HEK293T (cell line): ENCODE results near the gene GMPPB.
A peak's percentile ranks its signal among the peaks of the same experiment; 100 is the strongest.

Experiments used
- CTCF ChIA-PET: fragments of 350-600 bp; formaldehyde crosslinking; extraction: SDS; loops from one replicate; lab custom pipeline; 2021; ENCODE audit warnings: antibody characterized with exemption, inconsistent platforms; lab: Yijun Ruan, JAX
- POLR2A ChIA-PET: fragments of 350-600 bp; formaldehyde crosslinking; extraction: SDS; loops from one replicate; lab custom pipeline; 2020; ENCODE audit warnings: antibody characterized with exemption, inconsistent platforms; lab: Yijun Ruan, JAX
- DNase-seq: peaks from one replicate; pipeline ENCODE4 v3.0.0; 2012; ENCODE audit warnings: mixed read lengths; ENCODE audit errors: extremely low spot score
- ARNT ChIP-seq: fragments of 450-650 bp; IDR thresholded peaks from 2 replicates; pipeline ENCODE4 v1.6.1; 2017; ENCODE audit warnings: mild to moderate bottlenecking
- BHLHE40 ChIP-seq: fragments of 450-650 bp; IDR thresholded peaks from 2 replicates; pipeline ENCODE4 v1.6.1; 2016; ENCODE audit warnings: mild to moderate bottlenecking, moderate library complexity, borderline replicate concordance
- CTBP1 ChIP-seq: fragments of 450-650 bp; IDR thresholded peaks from 2 replicates; pipeline ENCODE4 v1.6.1; 2016; ENCODE audit warnings: borderline replicate concordance
- ELF4 ChIP-seq: fragments of 450-650 bp; IDR thresholded peaks from 2 replicates; pipeline ENCODE4 v1.6.1; 2017; ENCODE audit warnings: antibody characterized with exemption
- FOXA1 ChIP-seq: fragments of 450-650 bp; IDR thresholded peaks from 2 replicates; pipeline ENCODE4 v1.6.1; 2016; ENCODE audit warnings: mild to moderate bottlenecking
- FOXK2 ChIP-seq: fragments of 450-650 bp; IDR thresholded peaks from 2 replicates; pipeline ENCODE4 v1.6.1; 2016; ENCODE audit warnings: mild to moderate bottlenecking
- FOXM1 ChIP-seq: fragments of 450-650 bp; IDR thresholded peaks from 2 replicates; pipeline ENCODE4 v1.6.1; 2017; ENCODE audit warnings: mild to moderate bottlenecking, borderline replicate concordance
- HDGF ChIP-seq: fragments of 450-650 bp; IDR thresholded peaks from 2 replicates; pipeline ENCODE4 v1.6.1; 2017; ENCODE audit warnings: antibody characterized with exemption, borderline replicate concordance
- L3MBTL2 ChIP-seq: fragments of 450-650 bp; conservative IDR thresholded peaks from 2 replicates; pipeline ENCODE4 v1.6.1; 2016; ENCODE audit warnings: mild to moderate bottlenecking
- LEF1 ChIP-seq: fragments of 450-650 bp; IDR thresholded peaks from 2 replicates; pipeline ENCODE4 v1.6.1; 2017; ENCODE audit warnings: mild to moderate bottlenecking, borderline replicate concordance
- NFRKB ChIP-seq: fragments of 450-650 bp; IDR thresholded peaks from 2 replicates; pipeline ENCODE4 v1.6.1; 2016; ENCODE audit warnings: mild to moderate bottlenecking, moderate library complexity
- SP1 ChIP-seq: fragments of 450-650 bp; IDR thresholded peaks from 2 replicates; pipeline ENCODE4 v1.6.1; 2017
- SUZ12 ChIP-seq: fragments of 450-650 bp; IDR thresholded peaks from 2 replicates; pipeline ENCODE4 v1.6.1; 2016; ENCODE audit warnings: mild to moderate bottlenecking
- TARDBP ChIP-seq: fragments of 450-650 bp; IDR thresholded peaks from 2 replicates; pipeline ENCODE4 v1.6.1; 2016
- ZNF384 ChIP-seq: fragments of 450-650 bp; IDR thresholded peaks from 2 replicates; pipeline ENCODE4 v1.6.1; 2016
- TF ChIP-seq, protein P1 (sequence below): fragments of 450-650 bp; IDR thresholded peaks from 2 replicates; pipeline ENCODE4 v1.6.1; 2016

Gene GMPPB

DNA sequence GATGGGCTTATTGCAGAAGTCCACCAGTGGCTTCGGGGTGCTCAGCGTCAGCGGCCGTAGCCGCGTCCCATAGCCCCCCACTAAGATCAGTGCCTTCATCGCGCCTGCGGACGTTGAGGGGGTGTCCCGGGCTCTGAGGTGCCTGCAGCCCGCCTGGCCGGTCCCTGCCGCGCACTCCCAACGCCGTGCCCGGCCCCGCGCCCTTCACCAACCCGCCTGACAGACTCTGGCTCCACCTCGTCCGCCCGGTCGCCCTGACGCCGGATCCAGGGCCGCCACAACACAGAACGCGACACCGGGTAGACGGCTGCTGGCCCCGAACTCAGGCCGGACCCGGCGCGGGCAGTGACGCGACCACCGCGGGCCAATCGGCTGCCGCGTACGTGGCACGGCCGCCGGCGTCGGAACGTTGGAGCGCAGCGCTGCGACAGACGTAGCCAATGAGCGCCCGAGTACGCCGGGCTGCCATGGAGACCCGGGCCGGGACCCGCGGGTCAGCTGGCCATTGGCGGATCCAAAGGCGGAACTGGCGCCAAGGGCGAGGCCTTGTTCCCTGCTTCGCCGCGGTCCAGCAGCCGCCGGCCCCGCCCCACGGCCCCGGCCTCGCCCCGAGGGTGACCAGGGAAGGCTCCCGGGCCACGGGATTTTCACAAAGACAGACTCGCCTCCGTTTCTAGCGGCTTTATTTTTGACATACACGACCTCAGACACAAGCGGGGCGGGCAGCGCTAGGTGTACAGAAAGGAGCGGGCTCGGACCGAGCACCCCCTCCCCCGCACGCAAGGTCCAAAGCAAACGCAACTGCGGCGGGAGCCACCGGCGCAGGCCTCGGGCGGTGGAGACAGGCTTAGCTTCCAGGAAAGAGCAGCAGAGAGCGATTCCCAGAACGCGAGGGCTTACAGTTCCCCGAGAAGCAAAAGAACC, at the start of gene GMPPB:
Gene GMPPB, minus strand, starts transcription at position 324 of the 924 bp plus-strand sequence. Its CDS starts 225 bp downstream, at position 99.
- ChIA-PET POLR2A (interaction anchor here (0.6 to 1.7 kb wide), 6 partner anchors 8 to 84 kb away, joined by 3 to 4 read pairs (median 4); partner anchors contain the start of gene IP6K1), CTCF (interaction anchor here (1.0 kb wide), 1 partner anchor 23 kb away, joined by 5 read pairs; no protein-coding TSS in a partner anchor)
- peak; percentile 96 for DNase-seq
- TF ChIP-seq SUZ12 (no peak), L3MBTL2 (peak; percentile 60), ELF4 (0 out of 2 replicates have a peak, but pooled peaks have one; percentile 39)

DNA sequence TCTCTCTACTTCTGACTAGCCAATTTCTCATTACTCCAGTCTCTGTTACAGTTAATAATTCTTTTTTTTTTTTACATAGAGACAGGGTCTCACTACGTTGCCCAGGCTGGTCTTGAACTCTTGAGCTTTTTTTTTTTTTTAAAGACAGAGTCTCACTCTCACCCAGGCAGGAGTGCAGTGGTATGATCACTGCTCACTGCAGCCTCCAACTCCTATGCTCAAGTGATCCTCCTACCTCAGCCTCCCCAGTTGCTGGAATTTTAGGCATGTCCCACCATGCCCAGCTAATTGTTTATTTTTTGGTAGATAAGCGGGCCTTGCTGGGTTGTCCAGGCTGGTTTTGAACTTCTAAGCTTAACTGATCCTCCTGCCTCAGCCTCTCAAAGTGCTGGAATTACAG, 49.0 kb upstream of the GMPPB start:
- POLR2A ChIA-PET: no interaction called here
- CTCF ChIA-PET: no interaction called here
- DNase-seq: no peak
- TF ChIP-seq ZNF384 (peak; percentile 29; the same call in 1 of the 2 replicates), LEF1 (no peak)

DNA sequence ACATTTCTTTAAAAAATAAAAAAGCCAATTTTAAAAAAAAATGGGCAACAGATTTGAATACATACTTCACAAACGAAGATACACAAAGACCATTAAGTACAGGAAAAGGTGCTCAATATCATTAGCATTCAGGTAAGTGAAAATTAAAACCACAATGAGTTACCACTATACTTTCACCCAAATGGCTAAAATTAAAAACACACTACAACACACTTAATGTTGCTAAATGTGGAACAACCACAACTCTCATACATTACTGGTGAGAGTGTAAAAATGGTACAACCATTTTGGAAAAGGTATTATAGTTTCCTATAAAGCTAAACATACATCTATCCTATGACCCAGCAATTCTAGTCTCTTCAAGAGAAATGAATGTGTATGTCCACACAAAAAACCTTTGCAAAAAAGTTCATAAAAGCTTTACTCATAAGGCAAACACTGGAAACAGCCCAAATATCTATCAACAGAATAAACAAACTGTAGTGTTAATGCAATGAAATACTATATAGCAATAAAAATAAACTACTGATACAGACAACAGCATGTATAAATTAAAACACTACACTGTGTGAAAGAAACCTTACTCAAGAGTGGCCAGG, 47.7 kb upstream of the GMPPB start:
- TF ChIP-seq HDGF (no peak), SP1 (no peak), TARDBP (no peak), L3MBTL2 (no peak), NFRKB (no peak), CTBP1 (no peak), FOXA1 (no peak), BHLHE40 (no peak), FOXK2 (no peak), FOXM1 (no peak), SUZ12 (no peak), ZNF384 (no peak), ELF4 (no peak), LEF1 (no peak)
- TF ChIP-seq, protein P1, sequence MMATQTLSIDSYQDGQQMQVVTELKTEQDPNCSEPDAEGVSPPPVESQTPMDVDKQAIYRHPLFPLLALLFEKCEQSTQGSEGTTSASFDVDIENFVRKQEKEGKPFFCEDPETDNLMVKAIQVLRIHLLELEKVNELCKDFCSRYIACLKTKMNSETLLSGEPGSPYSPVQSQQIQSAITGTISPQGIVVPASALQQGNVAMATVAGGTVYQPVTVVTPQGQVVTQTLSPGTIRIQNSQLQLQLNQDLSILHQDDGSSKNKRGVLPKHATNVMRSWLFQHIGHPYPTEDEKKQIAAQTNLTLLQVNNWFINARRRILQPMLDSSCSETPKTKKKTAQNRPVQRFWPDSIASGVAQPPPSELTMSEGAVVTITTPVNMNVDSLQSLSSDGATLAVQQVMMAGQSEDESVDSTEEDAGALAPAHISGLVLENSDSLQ: no peak
- no peak for DNase-seq
- ChIA-PET CTCF (no interaction called here), POLR2A (interaction anchor here (1.4 kb wide), 1 partner anchor 15 kb away, joined by 4 read pairs; the partner anchor contains the start of gene IP6K1)

GRCh38 chr3:49769926-49770325, 46.2 kb upstream of the GMPPB start:
- POLR2A ChIA-PET: interaction anchor here (1.6 kb wide), 1 partner anchor 17 kb away, joined by 7 read pairs; the partner anchor contains the start of gene IP6K1
- TF ChIP-seq FOXM1: no peak
- no peak for TF ChIP-seq LEF1
- no peak for TF ChIP-seq BHLHE40
- no peak for TF ChIP-seq L3MBTL2
- no peak for TF ChIP-seq ELF4
- no peak for TF ChIP-seq SUZ12
- TF ChIP-seq ZNF384: no peak
- no peak for TF ChIP-seq FOXA1
- TF ChIP-seq, protein P1: no peak
- no peak for TF ChIP-seq FOXK2
- TF ChIP-seq ARNT: no peak
- TF ChIP-seq NFRKB: no peak
- no peak for TF ChIP-seq HDGF
- no peak for TF ChIP-seq CTBP1
- no peak for TF ChIP-seq SP1

GRCh38 chr3:49769286-49769915, 45.6 kb upstream of the GMPPB start:
- no peak for DNase-seq
- CTCF ChIA-PET: no interaction called here
- TF ChIP-seq CTBP1 (no peak), FOXA1 (no peak), LEF1 (no peak), HDGF (no peak), BHLHE40 (no peak), SP1 (no peak), SUZ12 (no peak), L3MBTL2 (no peak), ELF4 (no peak), ZNF384 (no peak), TARDBP (no peak), FOXK2 (no peak), NFRKB (no peak)
- TF ChIP-seq, protein P1: no peak
- POLR2A ChIA-PET: interaction anchor here (1.6 kb wide), 1 partner anchor 17 kb away, joined by 7 read pairs; the partner anchor contains the start of gene IP6K1

More at GRCh38 chr3:49769926-49770325, 46.2 kb upstream of the GMPPB start:
- CTCF ChIA-PET: no interaction called here
- no peak for DNase-seq
